Mucosa of gallbladder (tissue), 1 donor: ENCODE results near the gene CTTN. TPM values are rescaled to one million over a fixed set of nuclear protein-coding genes. Genes with fewer than 3 reads are reported as not detected.

Experiments used
- DNase-seq: peaks from one replicate; pipeline ENCODE4 v3.0.0-alpha.2; 2020; ENCODE audit warnings: low spot score
- total RNA-seq: library from RNA; stranded (reverse); gene quantifications from one replicate; pipeline ENCODE4 v1.2.1, GENCODE V29; 2021
- donor health status: DM: no; HTN: no; CAD: no.

CTTN gene
- total RNA-seq, 1 donor from 2014 or later = 387 TPM

GRCh38 chr11:70428701-70429427 lies 30.5 kb downstream of the CTTN start:
- no peak for DNase-seq

GRCh38 chr11:70429428-70429705 lies 31.0 kb downstream of the CTTN start:
- no peak for DNase-seq

- DNase-seq = no peak
Measured at GRCh38 chr11:70429724-70430521, 31.6 kb downstream of the CTTN start.

- DNase-seq = no peak
Measured at GRCh38 chr11:70430671-70431574, 32.6 kb downstream of the CTTN start.

- no peak for DNase-seq
Measured at GRCh38 chr11:70431611-70432010, 33.3 kb downstream of the CTTN start.

GRCh38 chr11:70432065-70432464 lies 33.7 kb downstream of the CTTN start:
- DNase-seq = no peak

GRCh38 chr11:70432580-70432979 lies 34.3 kb downstream of the CTTN start:
- DNase-seq = no peak

- no peak for DNase-seq
Measured at GRCh38 chr11:70433038-70433437, 34.7 kb downstream of the CTTN start.

GRCh38 chr11:70433526-70433925 lies 35.2 kb downstream of the CTTN start:
- no peak for DNase-seq

- no peak for DNase-seq
Measured at GRCh38 chr11:70433966-70434812, 35.9 kb downstream of the CTTN start.

GRCh38 chr11:70434813-70435278 lies 36.5 kb downstream of the CTTN start:
- no peak for DNase-seq

GRCh38 chr11:70435361-70435760 lies 37.0 kb downstream of the CTTN start:
- no peak for DNase-seq

- DNase-seq = no peak
Measured at GRCh38 chr11:70435765-70436500, 37.6 kb downstream of the CTTN start.

- DNase-seq = no peak
Measured at GRCh38 chr11:70436501-70436860, 38.2 kb downstream of the CTTN start.

- DNase-seq = no peak
Measured at GRCh38 chr11:70437111-70437784, 38.9 kb downstream of the CTTN start.

GRCh38 chr11:70440206-70440605 lies 41.9 kb downstream of the CTTN start:
- DNase-seq = no peak

GRCh38 chr11:70443773-70444030 lies 45.4 kb downstream of the CTTN start:
- no peak for DNase-seq

- DNase-seq = no peak
Measured at GRCh38 chr11:70445091-70445490, 46.8 kb downstream of the CTTN start.

- DNase-seq = no peak
Measured at GRCh38 chr11:70445605-70446004, 47.3 kb downstream of the CTTN start.

- DNase-seq = no peak
Measured at GRCh38 chr11:70448983-70449567, 50.7 kb downstream of the CTTN start.
